Renal cortex interstitium (tissue), 15 donors: ENCODE measurements around the gene MYH10. TPM values are rescaled to one million over a fixed set of nuclear protein-coding genes. Genes with fewer than 3 reads are reported as not detected.
"Not testable (repeated sequence)": the region's sequence is repeated elsewhere in the genome, so short reads cannot be mapped to it uniquely, and the experiment has no call there.

Experiments
- DNase-seq, 11 donors: peaks; one replicate each; pipeline ENCODE4 v3.0.0-alpha.2; 2013; ENCODE audit warnings: low read depth in 9 of 11, low spot score in 4 of 11; ENCODE audit errors: extremely low read depth in 1 of 11
- long read RNA-seq, 16 experiments: transcript quantifications; one replicate each; lab custom pipeline, GENCODE V29; 2026
- polyA plus RNA-seq, 3 donors: library from polyadenylated mRNA; unstranded; fragments of 120-200 nt; gene quantifications; one replicate each; pipeline ENCODE4 v1.2.1, GENCODE V29; 2013; ENCODE audit not compliant: insufficient read length in 3 of 3

The MYH10 gene
- polyA plus RNA-seq = 100 to 1,000 TPM; 236 to 286 (median 264) TPM
- long read RNA-seq, donor 1, partial matches to known transcripts = 25 of 28 reads
- long read RNA-seq, donor 1, other reads (novel, unspliced or antisense) = 0 of 28 reads
- long read RNA-seq, donor 2, partial matches to known transcripts = 29 of 36 reads
- long read RNA-seq, donor 2, other reads (novel, unspliced or antisense) = 5 of 36 reads
- long read RNA-seq, donor 3, full-length matches to known transcripts = 4 of 138 reads
- long read RNA-seq, donor 3, partial matches to known transcripts = 134 of 138 reads
- long read RNA-seq, donor 3, other reads (novel, unspliced or antisense) = 0 of 138 reads
- long read RNA-seq, donor 4, full-length matches to known transcripts = 3 of 55 reads
- long read RNA-seq, donor 4, partial matches to known transcripts = 52 of 55 reads
- long read RNA-seq, donor 4, other reads (novel, unspliced or antisense) = 0 of 55 reads
- long read RNA-seq, donor 5 = 0 reads
- long read RNA-seq, donor 6, partial matches to known transcripts = 67 of 76 reads
- long read RNA-seq, donor 6, other reads (novel, unspliced or antisense) = 5 of 76 reads
- long read RNA-seq, donor 7, full-length matches to known transcripts = 3 of 107 reads
- long read RNA-seq, donor 7, partial matches to known transcripts = 104 of 107 reads
- long read RNA-seq, donor 7, other reads (novel, unspliced or antisense) = 0 of 107 reads
- long read RNA-seq, donor 8 = 0 reads
- long read RNA-seq, donor 9, full-length matches to known transcripts = 2 of 61 reads
- long read RNA-seq, donor 9, partial matches to known transcripts = 59 of 61 reads
- long read RNA-seq, donor 9, other reads (novel, unspliced or antisense) = 0 of 61 reads
- long read RNA-seq, donor 10, partial matches to known transcripts = 106 of 108 reads
- long read RNA-seq, donor 10, other reads (novel, unspliced or antisense) = 0 of 108 reads
- long read RNA-seq, donor 11, full-length matches to known transcripts = 2 of 84 reads
- long read RNA-seq, donor 11, partial matches to known transcripts = 82 of 84 reads
- long read RNA-seq, donor 11, other reads (novel, unspliced or antisense) = 0 of 84 reads
- long read RNA-seq, donor 12, full-length matches to known transcripts = 1 of 6 reads
- long read RNA-seq, donor 12, partial matches to known transcripts = 5 of 6 reads
- long read RNA-seq, donor 12, other reads (novel, unspliced or antisense) = 0 of 6 reads
- long read RNA-seq, donor 13 = 0 reads
- long read RNA-seq, donor 14, full-length matches to known transcripts = 4 of 58 reads
- long read RNA-seq, donor 14, partial matches to known transcripts = 54 of 58 reads
- long read RNA-seq, donor 14, other reads (novel, unspliced or antisense) = 0 of 58 reads
- long read RNA-seq, donor 15, full-length matches to known transcripts = 3 of 35 reads
- long read RNA-seq, donor 15, partial matches to known transcripts = 32 of 35 reads
- long read RNA-seq, donor 15, other reads (novel, unspliced or antisense) = 0 of 35 reads
- long read RNA-seq, donor 16, full-length matches to known transcripts = 7 of 352 reads
- long read RNA-seq, donor 16, partial matches to known transcripts = 345 of 352 reads
- long read RNA-seq, donor 16, other reads (novel, unspliced or antisense) = 0 of 352 reads

GRCh38 chr17:8630227-8630801, at the start of gene MYH10:
MYH10 (minus strand) TSS chr17:8630725; CDS start chr17:8623246, 7,479 bp downstream.
- DNase-seq = no peak

- DNase-seq = no peak
Measured at GRCh38 chr17:8679126-8679525, 48.6 kb upstream of the MYH10 start.

- no peak for DNase-seq
Measured at GRCh38 chr17:8675306-8675705, 44.8 kb upstream of the MYH10 start.

- DNase-seq = peak in 2 of 11 donors; percentile 75 to 78
Measured at GRCh38 chr17:8674344-8675305, 44.1 kb upstream of the MYH10 start.

GRCh38 chr17:8673612-8674011, 43.1 kb upstream of the MYH10 start:
- peak in 4 of 11 donors; percentile 73 to 87 (median 76) for DNase-seq

GRCh38 chr17:8672326-8672725, 41.8 kb upstream of the MYH10 start:
- no peak for DNase-seq

GRCh38 chr17:8670421-8670820, 39.9 kb upstream of the MYH10 start:
- DNase-seq = no peak

- no peak for DNase-seq
Measured at GRCh38 chr17:8668176-8668740, 37.7 kb upstream of the MYH10 start.

GRCh38 chr17:8667421-8667820, 36.9 kb upstream of the MYH10 start:
- no peak for DNase-seq

- DNase-seq = no peak
Measured at GRCh38 chr17:8665684-8666083, 35.2 kb upstream of the MYH10 start.

- DNase-seq = no peak
Measured at GRCh38 chr17:8664456-8665126, 34.1 kb upstream of the MYH10 start.

GRCh38 chr17:8662973-8663372, 32.4 kb upstream of the MYH10 start:
- no peak for DNase-seq

GRCh38 chr17:8662076-8662831, 31.7 kb upstream of the MYH10 start:
- DNase-seq = no peak

- not testable (repeated sequence) for DNase-seq
Measured at GRCh38 chr17:8660709-8661108, 30.2 kb upstream of the MYH10 start.

- no peak for DNase-seq
Measured at GRCh38 chr17:8659758-8660410, 29.4 kb upstream of the MYH10 start.
